GM12878 (cell line): ENCODE results near the gene POLR2L. TPM values are rescaled to one million over a fixed set of nuclear protein-coding genes. Genes with fewer than 3 reads are reported as not detected.

ENCODE experiments used
- ATF3 ChIP-seq: IDR thresholded peaks from 2 replicates; pipeline ENCODE4 v1.6.1; 2011; ENCODE audit warnings: low read depth, mild to moderate bottlenecking, low read length, moderate library complexity, borderline replicate concordance; ENCODE audit errors: extremely low read depth
- BCL11A ChIP-seq: IDR thresholded peaks from 2 replicates; pipeline ENCODE4 v1.6.1; 2011; ENCODE audit warnings: low read depth, low read length
- BCLAF1 ChIP-seq: fragments of 450-650 bp; IDR thresholded peaks from 2 replicates; pipeline ENCODE4 v1.6.1; 2017; ENCODE audit warnings: antibody characterized with exemption, mild to moderate bottlenecking, moderate library complexity
- BHLHE40 ChIP-seq, 2 experiments: fragments of 450-650 bp in 1 of 2; IDR thresholded peaks; 2 replicates each; pipeline ENCODE4 v1.6.1; 2011 to 2017; ENCODE audit warnings: low read depth in 2 of 2, borderline replicate concordance in 1 of 2, improper control_type of control experiment in 1 of 2, low read length in 1 of 2, mild to moderate bottlenecking in 1 of 2
- BMI1 ChIP-seq: fragments of 450-650 bp; IDR thresholded peaks from 2 replicates; pipeline ENCODE4 v1.6.1; 2016; ENCODE audit warnings: mild to moderate bottlenecking, moderate library complexity, borderline replicate concordance
- DPF2 ChIP-seq: fragments of 450-650 bp; IDR thresholded peaks from 2 replicates; pipeline ENCODE4 v1.6.1; 2017; ENCODE audit warnings: mild to moderate bottlenecking
- E4F1 ChIP-seq: fragments of 450-650 bp; IDR thresholded peaks from 2 replicates; pipeline ENCODE4 v1.6.1; 2018; ENCODE audit warnings: borderline replicate concordance, mild to moderate bottlenecking; ENCODE audit not compliant: partially characterized antibody
- GATAD2B ChIP-seq: fragments of 450-650 bp; conservative IDR thresholded peaks from 2 replicates; pipeline ENCODE4 v1.6.1; 2017; ENCODE audit warnings: low read depth, mild to moderate bottlenecking, moderate library complexity
- IRF4 ChIP-seq: IDR thresholded peaks from 2 replicates; pipeline ENCODE4 v1.6.1; 2011; ENCODE audit warnings: low read depth, low read length
- MXI1 ChIP-seq: fragments of 150-350 bp; IDR thresholded peaks from 2 replicates; pipeline ENCODE4 v1.6.1; 2011; ENCODE audit warnings: low read depth, mild to moderate bottlenecking, inconsistent platforms, low read length, improper control_type of control experiment
- PRDM15 ChIP-seq: fragments of 450-650 bp; formaldehyde crosslinking; IDR thresholded peaks from 2 replicates; pipeline ENCODE4 v1.4.0; 2020; ENCODE audit warnings: mild to moderate bottlenecking, moderate library complexity
- RAD21 ChIP-seq: IDR thresholded peaks from 2 replicates; pipeline ENCODE4 v1.6.1; 2011; ENCODE audit warnings: mild to moderate bottlenecking, low read depth, low read length, moderate library complexity; ENCODE audit not compliant: insufficient read depth
- RB1 ChIP-seq: fragments of 450-650 bp; formaldehyde crosslinking; IDR thresholded peaks from 2 replicates; pipeline ENCODE4 v1.6.1; 2017; ENCODE audit warnings: mild to moderate bottlenecking, borderline replicate concordance
- REST ChIP-seq: IDR thresholded peaks from 2 replicates; pipeline ENCODE4 v1.6.1; 2012; ENCODE audit warnings: mild to moderate bottlenecking, low read depth, low read length
- SUPT20H ChIP-seq: IDR thresholded peaks from 2 replicates; pipeline ENCODE4 v1.6.1; 2011; ENCODE audit warnings: low read depth, mild to moderate bottlenecking, low read length, moderate library complexity, borderline replicate concordance; ENCODE audit not compliant: control insufficient read depth
- polyA plus RNA-seq, 11 experiments: library from polyadenylated mRNA; depleted of rRNA in 4 of 11; unstranded in 6 of 11; stranded (reverse) in 5 of 11; fragments of >200 nt; fragmentation: Nextera tagmentation in 4 of 11; fragmentation: Illumina TruSeq in 1 of 11; extraction: Ambion mirVana in 4 of 11; extraction: Trizol in 1 of 11; gene quantifications; 1 replicate in 1 of 11; 2 replicates in 10 of 11; pipeline versions ENCODE4 v1.2.1 to v1.2.3, GENCODE V29; 2011 to 2016; ENCODE audit warnings: inconsistent platforms in 2 of 11, missing spikeins in 2 of 11, low read depth in 1 of 11
- total RNA-seq, 4 experiments: library from RNA; depleted of rRNA in 3 of 4; stranded (reverse); fragments of >200 nt in 3 of 4; fragmentation: Illumina TruSeq in 1 of 4; extraction: Trizol in 1 of 4; gene quantifications; 2 replicates each; pipeline versions ENCODE4 v1.2.1 to v1.2.3, GENCODE V29; 2013 to 2021

The POLR2L gene
- total and polyA plus RNA-seq, 10 of the 15 experiments (the other 5 are each of a cell fraction or from before 2014, with no cell fraction given): 23.1 to 497 (median 125) TPM

GRCh38 chr11:848380-848931 lies 6.1 kb upstream of the POLR2L start (continued):
- TF ChIP-seq REST (no peak), ATF3 (no peak), DPF2 (no peak), GATAD2B (peak; percentile 40; the same call in 1 of the 2 replicates), SUPT20H (no peak), BCLAF1 (no peak), BMI1 (no peak), IRF4 (no peak), E4F1 (no peak), RAD21 (peak; percentile 87), RB1 (no peak), BHLHE40 (IDR thresholded peaks at IDR 0.05; ENCODE audit: borderline replicate concordance in 1 of 2, low read depth in 2 of 2, low read length in 1 of 2) (no peak), MXI1 (no peak), BCL11A (no peak), PRDM15 (CRISPR knock-in tag) (no peak)
